Ishikawa (cell line): ENCODE data around the gene RNF121.

Experiments used
- CREB1 ChIP-seq: IDR thresholded peaks from 2 replicates; pipeline ENCODE4 v1.6.1; 2012; ENCODE audit warnings: low read depth
- USF1 ChIP-seq: IDR thresholded peaks from 2 replicates; pipeline ENCODE4 v1.6.1; 2012

- TF ChIP-seq CREB1 (no peak), USF1 (no peak)
Measured at GRCh38 chr11:71917646-71918140, 11.2 kb upstream of the RNF121 start.
